ENCODE results near the gene SMYD4.
"Not testable (repeated sequence)": the region's sequence is repeated elsewhere in the genome, so short reads cannot be mapped to it uniquely, and the experiment has no call there.

Gene SMYD4

GRCh38 chr17:1860978-1861377 lies 31.3 kb upstream of the SMYD4 start:
- DNase-seq (ENCODE audit: low read depth) = no peak

GRCh38 chr17:1856462-1856861 lies 26.8 kb upstream of the SMYD4 start:
- not testable (repeated sequence) for H3K4me3 ChIP-seq (ENCODE audit: low read length); DNase-seq (ENCODE audit: low read depth)

More at GRCh38 chr17:1860978-1861377, 31.3 kb upstream of the SMYD4 start:
- no peak for TF ChIP-seq CTCF (IDR thresholded peaks at IDR 0.05; ENCODE audit: insufficient read depth, low read depth, low read length, missing control alignments)
- H3K4me3 ChIP-seq (ENCODE audit: low read length) = no peak overlapping the region

GRCh38 chr17:1853698-1854097 lies 24.0 kb upstream of the SMYD4 start:
- no peak overlapping the region for H3K4me3 ChIP-seq (ENCODE audit: low read length)
- no peak for TF ChIP-seq CTCF (IDR thresholded peaks at IDR 0.05; ENCODE audit: insufficient read depth, low read depth, low read length, missing control alignments)
- DNase-seq (ENCODE audit: low read depth) = no peak

- no peak for TF ChIP-seq CTCF (IDR thresholded peaks at IDR 0.05; ENCODE audit: insufficient read depth, low read depth, low read length, missing control alignments)
- H3K4me3 ChIP-seq (ENCODE audit: low read length) = no peak overlapping the region
- DNase-seq (ENCODE audit: low read depth) = no peak
Measured at GRCh38 chr17:1852327-1852726, 22.6 kb upstream of the SMYD4 start.

- H3K4me3 ChIP-seq (ENCODE audit: low read length) = no peak overlapping the region
- TF ChIP-seq CTCF (IDR thresholded peaks at IDR 0.05; ENCODE audit: insufficient read depth, low read depth, low read length, missing control alignments) = no peak
- no peak for DNase-seq (ENCODE audit: low read depth)
Measured at GRCh38 chr17:1847191-1847590, 17.5 kb upstream of the SMYD4 start.

GRCh38 chr17:1843947-1844346 lies 14.2 kb upstream of the SMYD4 start:
- DNase-seq (ENCODE audit: low read depth) = no peak
- no peak for TF ChIP-seq CTCF (IDR thresholded peaks at IDR 0.05; ENCODE audit: insufficient read depth, low read depth, low read length, missing control alignments)
- no peak overlapping the region for H3K4me3 ChIP-seq (ENCODE audit: low read length)

- H3K4me3 ChIP-seq (ENCODE audit: low read length) = no peak overlapping the region
- DNase-seq (ENCODE audit: low read depth) = no peak
- TF ChIP-seq CTCF (IDR thresholded peaks at IDR 0.05; ENCODE audit: insufficient read depth, low read depth, low read length, missing control alignments) = no peak
Measured at GRCh38 chr17:1839516-1839915, 9.8 kb upstream of the SMYD4 start.

Measured in epithelial cell of esophagus (primary cell).